Uterus (tissue), 4 donors: Measurements from ENCODE around the gene UBE2O. TPM values are rescaled to one million over a fixed set of nuclear protein-coding genes. Genes with fewer than 3 reads are reported as not detected.
"Not testable (repeated sequence)": the region's sequence is repeated elsewhere in the genome, so short reads cannot be mapped to it uniquely, and the experiment has no call there.

Source experiments
- DNase-seq, 2 donors: peaks; one replicate each; pipeline ENCODE4 v3.0.0-alpha.2; 2019 to 2020
- H3K27ac ChIP-seq, 2 donors: fragments of 200-600 bp; sonication (generic); 1 replicate in 1 of 2; 2 replicates in 1 of 2; pipeline ENCODE4 v1.5.1; 2016 to 2018
- H3K27me3 ChIP-seq, 2 donors: fragments of 200-600 bp; sonication (generic); one replicate each; pipeline ENCODE4 v1.5.1; 2018 to 2019; ENCODE audit warnings: control low read depth in 1 of 2
- H3K36me3 ChIP-seq, 2 donors: fragments of 200-600 bp; sonication (generic); one replicate each; pipeline ENCODE4 v1.5.1; 2019; ENCODE audit warnings: control low read depth in 1 of 2
- H3K4me1 ChIP-seq, 2 donors: fragments of 200-600 bp; sonication (generic); one replicate each; pipeline ENCODE4 v1.5.1; 2018 to 2019; ENCODE audit warnings: control low read depth in 1 of 2
- H3K4me3 ChIP-seq, 2 donors: fragments of 200-600 bp; sonication (generic); 1 replicate in 1 of 2; 2 replicates in 1 of 2; pipeline ENCODE4 v1.5.1; 2018 to 2019; ENCODE audit warnings: mild to moderate bottlenecking in 1 of 2
- H3K9me3 ChIP-seq, 2 donors: fragments of 200-600 bp; sonication (generic); one replicate each; pipeline ENCODE4 v1.5.1; 2019; ENCODE audit warnings: control low read depth in 1 of 2
- CTCF ChIP-seq, 4 experiments: fragments of 200-600 bp in 2 of 4; fragments of 450-650 bp in 2 of 4; sonication (generic) in 2 of 4; IDR thresholded peaks; one replicate each; pipeline ENCODE4 v1.5.1; 2016 to 2019; ENCODE audit warnings: antibody characterized with exemption in 4 of 4, mild to moderate bottlenecking in 2 of 4, moderate library complexity in 1 of 4
- POLR2A ChIP-seq, 2 donors: fragments of 450-650 bp; IDR thresholded peaks; one replicate each; pipeline ENCODE4 v1.6.1; 2016; ENCODE audit warnings: antibody characterized with exemption in 2 of 2, mild to moderate bottlenecking in 1 of 2, moderate library complexity in 1 of 2
- intact Hi-C: fragments of 100-400 bp; cut with DNase I; formaldehyde crosslinking; loops from one replicate; pipeline ENCODE4 v1.15.1; 2023; ENCODE audit warnings: low total_unique reads
- total RNA-seq, 4 donors: library from RNA; depleted of rRNA in 3 of 4; stranded (reverse); fragments of >200 nt in 3 of 4; gene quantifications; one replicate each; pipeline versions ENCODE4 v1.1.0 to v1.2.4, GENCODE V29; 2014 to 2023
- donor health status: DM: yes; HTN: yes; CAD: no.

UBE2O gene
- total RNA-seq, 4 donors from 2014 or later = 5.0 to 31.5 (median 17.9) TPM

GRCh38 chr17:76363107-76363842, 89.7 kb downstream of the UBE2O start:
- Histone ChIP-seq H3K9me3 (no peaks in the 10 kb centered on the region), H3K27me3 (no peaks in the 10 kb centered on the region), H3K4me3 (no peak overlapping the region), H3K4me1 (no peaks in the 10 kb centered on the region), H3K36me3 (no peaks in the 10 kb centered on the region), H3K27ac (no peak overlapping the region)
- TF ChIP-seq POLR2A (IDR thresholded peaks at IDR 0.05) (no peak), CTCF (IDR thresholded peaks at IDR 0.05) (no peak)
- intact Hi-C loops = no loop called here
- no peak for DNase-seq

GRCh38 chr17:76360461-76360860, 92.5 kb downstream of the UBE2O start:
- no peak overlapping the region for H3K27ac ChIP-seq
- no peaks in the 10 kb centered on the region for H3K27me3 ChIP-seq
- intact Hi-C loops = no loop called here
- DNase-seq = no peak
- H3K4me1 ChIP-seq = no peaks in the 10 kb centered on the region
- TF ChIP-seq CTCF (IDR thresholded peaks at IDR 0.05) (no peak), POLR2A (IDR thresholded peaks at IDR 0.05) (no peak)
- no peak overlapping the region for H3K4me3 ChIP-seq
- H3K9me3 ChIP-seq = no peaks in the 10 kb centered on the region
- no peaks in the 10 kb centered on the region for H3K36me3 ChIP-seq

- intact Hi-C loops, H3K9me3 ChIP-seq, H3K36me3 ChIP-seq, H3K27me3 ChIP-seq, H3K4me3 ChIP-seq, H3K27ac ChIP-seq, DNase-seq, H3K4me1 ChIP-seq: not testable (repeated sequence)
Measured at GRCh38 chr17:76359776-76360175, 93.2 kb downstream of the UBE2O start.

GRCh38 chr17:76359375-76359774, 93.6 kb downstream of the UBE2O start:
- no peaks in the 10 kb centered on the region for H3K36me3 ChIP-seq
- no peaks in the 10 kb centered on the region for H3K9me3 ChIP-seq
- H3K27ac ChIP-seq = no peak overlapping the region
- no peaks in the 10 kb centered on the region for H3K27me3 ChIP-seq
- TF ChIP-seq POLR2A (IDR thresholded peaks at IDR 0.05) (no peak), CTCF (IDR thresholded peaks at IDR 0.05) (no peak)
- H3K4me1 ChIP-seq = no peaks in the 10 kb centered on the region
- H3K4me3 ChIP-seq = no peak overlapping the region
- DNase-seq = no peak
- intact Hi-C loops = no loop called here

GRCh38 chr17:76357597-76358158, 95.3 kb downstream of the UBE2O start:
- Histone ChIP-seq H3K36me3 (no peaks in the 10 kb centered on the region), H3K4me3 (no peak overlapping the region), H3K9me3 (no peaks in the 10 kb centered on the region), H3K27me3 (no peaks in the 10 kb centered on the region), H3K4me1 (no peaks in the 10 kb centered on the region), H3K27ac (no peak overlapping the region)
- TF ChIP-seq POLR2A (IDR thresholded peaks at IDR 0.05) (no peak), CTCF (IDR thresholded peaks at IDR 0.05) (no peak)
- intact Hi-C loops = no loop called here
- no peak for DNase-seq
